Loucy (cell line): ENCODE measurements around the gene FFAR4.
"Not testable (repeated sequence)": the region's sequence is repeated elsewhere in the genome, so short reads cannot be mapped to it uniquely, and the experiment has no call there.

ENCODE experiments used
- H2AFZ ChIP-seq: fragments of 200-600 bp; sonication (generic); 2 replicates; pipeline ENCODE4 v1.6.0; 2016; ENCODE audit warnings: antibody characterized with exemption, mild to moderate bottlenecking, low read length, moderate library complexity
- H3F3A ChIP-seq: fragments of 200-600 bp; 2 replicates; pipeline ENCODE4 v1.6.0; 2016; ENCODE audit warnings: antibody characterized with exemption, low read depth, mild to moderate bottlenecking
- H3K27me3 ChIP-seq: fragments of 200-600 bp; sonication (generic); 2 replicates; pipeline ENCODE4 v1.6.1; 2014; ENCODE audit warnings: low read length, mild to moderate bottlenecking; ENCODE audit not compliant: insufficient read depth, poor library complexity, severe bottlenecking
- H3K36me3 ChIP-seq: fragments of 200-600 bp; sonication (generic); 2 replicates; pipeline ENCODE4 v1.6.1; 2016; ENCODE audit warnings: low read length; ENCODE audit not compliant: insufficient read depth
- H3K4me1 ChIP-seq: fragments of 200-600 bp; sonication (generic); 2 replicates; pipeline ENCODE4 v1.5.1; 2014; ENCODE audit warnings: low read length, mild to moderate bottlenecking; ENCODE audit not compliant: insufficient read depth, poor library complexity, severe bottlenecking
- H3K4me2 ChIP-seq: fragments of 200-600 bp; sonication (generic); 2 replicates; pipeline ENCODE4 v1.6.0; 2014; ENCODE audit warnings: antibody characterized with exemption, low read length, low read depth, mild to moderate bottlenecking; ENCODE audit not compliant: poor library complexity, severe bottlenecking
- H3K4me3 ChIP-seq: fragments of 200-600 bp; sonication (generic); 2 replicates; pipeline ENCODE4 v1.5.1; 2014; ENCODE audit warnings: low read length, mild to moderate bottlenecking, mixed read lengths; ENCODE audit not compliant: poor library complexity, severe bottlenecking
- H3K79me2 ChIP-seq: fragments of 200-600 bp; sonication (generic); 2 replicates; pipeline ENCODE4 v1.6.1; 2014; ENCODE audit warnings: low read length; ENCODE audit not compliant: insufficient read depth
- H3K9ac ChIP-seq: fragments of 200-600 bp; sonication (generic); 2 replicates; pipeline ENCODE4 v1.6.0; 2014; ENCODE audit warnings: mild to moderate bottlenecking, low read depth, low read length, moderate library complexity; ENCODE audit not compliant: poor library complexity, severe bottlenecking
- H3K9me2 ChIP-seq: fragments of 200-600 bp; sonication (generic); replicated peaks from 2 replicates; pipeline ENCODE4 v1.6.1; 2016; ENCODE audit warnings: low read depth, low read length, mixed read lengths
- H3K9me3 ChIP-seq: fragments of 200-600 bp; sonication (generic); 2 replicates; pipeline ENCODE4 v1.6.1; 2014; ENCODE audit warnings: mild to moderate bottlenecking, antibody characterized with exemption, low read length, low read depth; ENCODE audit not compliant: insufficient read depth
- H4K20me1 ChIP-seq: fragments of 200-600 bp; sonication (generic); 2 replicates; pipeline ENCODE4 v1.6.0; 2014; ENCODE audit warnings: antibody characterized with exemption, low read length, mild to moderate bottlenecking; ENCODE audit not compliant: insufficient read depth, poor library complexity, severe bottlenecking
- EZH2phosphoT487 ChIP-seq: fragments of 200-600 bp; IDR thresholded peaks from 2 replicates; pipeline ENCODE4 v1.6.1; 2018; ENCODE audit warnings: antibody characterized with exemption, mild to moderate bottlenecking, moderate library complexity, borderline replicate concordance
- TF ChIP-seq, protein P1 (sequence below): fragments of 200-600 bp; sonication (generic); conservative IDR thresholded peaks from 2 replicates; pipeline ENCODE4 v1.5.1; 2014; ENCODE audit warnings: mild to moderate bottlenecking, antibody characterized with exemption, low read length

FFAR4 gene

DNA sequence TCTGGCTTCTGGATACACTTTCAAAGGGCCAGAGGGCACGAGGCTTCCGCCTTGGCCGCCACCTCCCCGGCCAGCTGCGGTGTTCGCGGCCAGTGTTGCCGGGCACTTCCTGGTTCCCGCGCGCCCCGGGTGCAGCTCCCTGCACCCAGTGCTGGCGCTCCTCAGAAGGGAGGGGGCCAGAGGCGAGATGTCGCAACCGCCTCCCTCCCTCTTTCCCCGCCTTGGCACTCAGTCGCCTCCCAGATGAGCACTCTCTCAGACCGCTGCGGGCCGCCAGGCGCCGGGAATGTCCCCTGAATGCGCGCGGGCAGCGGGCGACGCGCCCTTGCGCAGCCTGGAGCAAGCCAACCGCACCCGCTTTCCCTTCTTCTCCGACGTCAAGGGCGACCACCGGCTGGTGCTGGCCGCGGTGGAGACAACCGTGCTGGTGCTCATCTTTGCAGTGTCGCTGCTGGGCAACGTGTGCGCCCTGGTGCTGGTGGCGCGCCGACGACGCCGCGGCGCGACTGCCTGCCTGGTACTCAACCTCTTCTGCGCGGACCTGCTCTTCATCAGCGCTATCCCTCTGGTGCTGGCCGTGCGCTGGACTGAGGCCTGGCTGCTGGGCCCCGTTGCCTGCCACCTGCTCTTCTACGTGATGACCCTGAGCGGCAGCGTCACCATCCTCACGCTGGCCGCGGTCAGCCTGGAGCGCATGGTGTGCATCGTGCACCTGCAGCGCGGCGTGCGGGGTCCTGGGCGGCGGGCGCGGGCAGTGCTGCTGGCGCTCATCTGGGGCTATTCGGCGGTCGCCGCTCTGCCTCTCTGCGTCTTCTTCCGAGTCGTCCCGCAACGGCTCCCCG, at the start of gene FFAR4:
Gene FFAR4 (plus strand): TSS at position 231 of the 842 bp plus-strand sequence. CDS start 56 bp downstream, at position 287.
- no peaks in the 10 kb centered on the region for H3K9me2 ChIP-seq
- no peaks in the 10 kb centered on the region for H4K20me1 ChIP-seq
- no peak within 1 kb of the TSS for H3K9ac ChIP-seq
- H3K4me2 ChIP-seq = no peak within 1 kb of the TSS
- no peaks in the 10 kb centered on the region for H3K4me1 ChIP-seq
- H3K79me2 ChIP-seq = no peaks in the 10 kb centered on the region
- H3F3A ChIP-seq = no peaks in the 10 kb centered on the region
- H3K4me3 ChIP-seq = no peak within 1 kb of the TSS
- H3K27me3 ChIP-seq = no peaks in the 10 kb centered on the region
- H3K9me3 ChIP-seq = no peaks in the 10 kb centered on the region
- no peak within 1 kb of the TSS for H2AFZ ChIP-seq
- H3K36me3 ChIP-seq = no peaks in the 10 kb centered on the region
- no peak for TF ChIP-seq EZH2phosphoT487
- TF ChIP-seq, protein P1, sequence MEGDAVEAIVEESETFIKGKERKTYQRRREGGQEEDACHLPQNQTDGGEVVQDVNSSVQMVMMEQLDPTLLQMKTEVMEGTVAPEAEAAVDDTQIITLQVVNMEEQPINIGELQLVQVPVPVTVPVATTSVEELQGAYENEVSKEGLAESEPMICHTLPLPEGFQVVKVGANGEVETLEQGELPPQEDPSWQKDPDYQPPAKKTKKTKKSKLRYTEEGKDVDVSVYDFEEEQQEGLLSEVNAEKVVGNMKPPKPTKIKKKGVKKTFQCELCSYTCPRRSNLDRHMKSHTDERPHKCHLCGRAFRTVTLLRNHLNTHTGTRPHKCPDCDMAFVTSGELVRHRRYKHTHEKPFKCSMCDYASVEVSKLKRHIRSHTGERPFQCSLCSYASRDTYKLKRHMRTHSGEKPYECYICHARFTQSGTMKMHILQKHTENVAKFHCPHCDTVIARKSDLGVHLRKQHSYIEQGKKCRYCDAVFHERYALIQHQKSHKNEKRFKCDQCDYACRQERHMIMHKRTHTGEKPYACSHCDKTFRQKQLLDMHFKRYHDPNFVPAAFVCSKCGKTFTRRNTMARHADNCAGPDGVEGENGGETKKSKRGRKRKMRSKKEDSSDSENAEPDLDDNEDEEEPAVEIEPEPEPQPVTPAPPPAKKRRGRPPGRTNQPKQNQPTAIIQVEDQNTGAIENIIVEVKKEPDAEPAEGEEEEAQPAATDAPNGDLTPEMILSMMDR = no peak

DNA sequence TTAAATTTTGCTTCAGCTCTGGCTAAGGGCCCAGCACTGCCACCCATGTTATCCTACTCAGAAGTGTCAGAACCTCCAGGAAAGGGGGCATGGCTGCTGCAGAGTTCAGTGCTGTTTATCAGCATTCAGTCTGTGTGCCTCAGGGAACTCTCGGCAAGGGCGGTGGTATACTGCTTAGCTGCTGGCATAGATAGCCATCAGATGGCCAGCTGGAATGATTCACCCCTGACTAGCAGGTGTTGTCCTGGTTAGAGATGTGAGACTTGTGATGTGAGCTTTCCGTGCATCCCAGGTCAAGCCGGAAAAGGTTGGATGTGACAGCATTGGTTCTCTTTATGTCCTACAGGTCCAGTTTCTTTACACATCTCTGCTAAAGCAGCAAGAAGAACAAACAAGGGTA, 47.9 kb upstream of the FFAR4 start:
- Histone ChIP-seq H3K4me3 (no peak overlapping the region), H3K27me3 (no peaks in the 10 kb centered on the region), H3K9ac (no peak overlapping the region), H3K4me2 (no peak overlapping the region), H3K36me3 (peaks cover 77% of the 10 kb centered on the region), H4K20me1 (no peaks in the 10 kb centered on the region), H3F3A (no peaks in the 10 kb centered on the region), H3K4me1 (no peaks in the 10 kb centered on the region), H3K9me3 (no peaks in the 10 kb centered on the region), H2AFZ (no peak overlapping the region), H3K79me2 (no peaks in the 10 kb centered on the region), H3K9me2 (no peaks in the 10 kb centered on the region)
- TF ChIP-seq, protein P1 = no peak
- no peak for TF ChIP-seq EZH2phosphoT487

DNA sequence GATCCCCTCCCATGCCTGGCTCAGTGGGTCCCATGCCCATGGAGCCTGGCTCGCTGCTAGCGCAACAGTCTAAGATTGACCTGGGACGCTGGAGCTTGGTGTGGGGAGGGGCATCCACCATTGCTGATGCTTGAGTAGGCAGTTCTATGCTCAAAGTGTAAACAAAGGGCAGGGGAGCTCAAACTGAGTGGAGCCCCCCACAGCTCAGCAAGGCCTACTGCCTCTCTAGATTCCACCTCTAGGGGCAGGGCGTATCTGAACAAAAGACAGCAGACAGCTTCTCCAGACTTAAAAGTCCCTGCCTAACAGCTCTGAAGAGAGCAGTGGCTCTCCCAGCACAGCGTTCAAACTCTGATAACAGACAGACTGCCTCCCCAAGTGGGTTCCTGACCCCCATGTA, 31.2 kb upstream of the FFAR4 start:
- Histone ChIP-seq H3K36me3 (no peaks in the 10 kb centered on the region), H3K79me2 (no peaks in the 10 kb centered on the region), H3K4me2 (no peak overlapping the region), H3K27me3 (no peaks in the 10 kb centered on the region), H3K9me2 (no peaks in the 10 kb centered on the region), H3K9ac (no peak overlapping the region), H3K4me3 (no peak overlapping the region), H3F3A (no peaks in the 10 kb centered on the region), H3K4me1 (no peaks in the 10 kb centered on the region), H2AFZ (no peak overlapping the region), H4K20me1 (no peaks in the 10 kb centered on the region), H3K9me3 (no peaks in the 10 kb centered on the region)
- TF ChIP-seq, protein P1 = no peak; the same call in 1 of the 2 replicates
- TF ChIP-seq EZH2phosphoT487 = no peak

DNA sequence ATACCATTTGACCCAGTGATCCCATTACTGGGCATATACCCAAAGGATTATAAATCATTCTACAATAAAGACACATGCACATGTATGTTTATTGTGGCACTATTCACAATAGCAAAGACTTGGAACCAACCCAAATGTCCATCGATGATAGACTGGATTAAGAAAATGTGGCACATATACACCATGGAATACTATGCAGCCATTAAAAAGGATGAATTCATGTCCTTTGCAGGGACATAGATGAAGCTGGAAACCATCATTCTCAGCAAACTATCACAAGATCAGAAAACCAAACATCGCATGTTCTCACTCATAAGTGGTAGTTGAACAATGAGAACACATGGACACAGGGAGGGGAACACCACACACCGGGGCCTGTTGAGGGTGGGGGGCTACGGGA, 25.6 kb upstream of the FFAR4 start:
- not testable (repeated sequence) for H3K4me1 ChIP-seq, H3K4me3 ChIP-seq, H3K27me3 ChIP-seq, H3K36me3 ChIP-seq, H2AFZ ChIP-seq, H3F3A ChIP-seq, H3K9me3 ChIP-seq, H3K9me2 ChIP-seq, H3K9ac ChIP-seq, H4K20me1 ChIP-seq, H3K79me2 ChIP-seq, H3K4me2 ChIP-seq
